GM23248 (cell line): ENCODE results near the gene CD4. TPM values are rescaled to one million over a fixed set of nuclear protein-coding genes. Genes with fewer than 3 reads are reported as not detected.

Source experiments
- DNase-seq: peaks from one replicate; pipeline ENCODE4 v3.0.0-alpha.2; 2015
- H2AFZ ChIP-seq: fragments of 200-600 bp; sonication (generic); 2 replicates; pipeline ENCODE4 v1.6.1; 2016; ENCODE audit warnings: antibody characterized with exemption
- H3F3A ChIP-seq: fragments of 200-600 bp; sonication (generic); 2 replicates; pipeline ENCODE4 v1.6.1; 2016; ENCODE audit warnings: mild to moderate bottlenecking, antibody characterized with exemption, mixed run types; ENCODE audit not compliant: insufficient read depth
- H3K27ac ChIP-seq: fragments of 200-600 bp; sonication (generic); 2 replicates; pipeline ENCODE4 v1.5.1; 2016; ENCODE audit warnings: mild to moderate bottlenecking
- H3K27me3 ChIP-seq: fragments of 200-600 bp; sonication (generic); replicated peaks from 2 replicates; pipeline ENCODE4 v1.6.1; 2016; ENCODE audit warnings: mild to moderate bottlenecking; ENCODE audit not compliant: insufficient read depth
- H3K36me3 ChIP-seq: fragments of 200-600 bp; sonication (generic); 2 replicates; pipeline ENCODE4 v1.6.1; 2016; ENCODE audit warnings: low read depth, mild to moderate bottlenecking
- H3K4me1 ChIP-seq: fragments of 200-600 bp; sonication (generic); 2 replicates; pipeline ENCODE4 v1.6.1; 2016; ENCODE audit warnings: mild to moderate bottlenecking; ENCODE audit not compliant: insufficient read depth
- H3K4me2 ChIP-seq: fragments of 200-600 bp; sonication (generic); one replicate; pipeline ENCODE4 v1.6.1; 2016; ENCODE audit warnings: mild to moderate bottlenecking; ENCODE audit not compliant: unreplicated experiment
- H3K4me3 ChIP-seq: fragments of 200-600 bp; sonication (generic); 2 replicates; pipeline ENCODE4 v1.5.1; 2016; ENCODE audit warnings: mild to moderate bottlenecking
- H3K79me2 ChIP-seq: fragments of 200-600 bp; sonication (generic); 2 replicates; pipeline ENCODE4 v1.6.1; 2016; ENCODE audit warnings: mild to moderate bottlenecking; ENCODE audit not compliant: insufficient read depth
- H3K9ac ChIP-seq: fragments of 200-600 bp; sonication (generic); 2 replicates; pipeline ENCODE4 v1.6.1; 2016; ENCODE audit warnings: mild to moderate bottlenecking
- H3K9me2 ChIP-seq: fragments of 200-600 bp; sonication (generic); 2 replicates; pipeline ENCODE4 v1.6.1; 2016; ENCODE audit warnings: mixed run types, mild to moderate bottlenecking, moderate library complexity; ENCODE audit not compliant: insufficient read depth
- H3K9me3 ChIP-seq: fragments of 200-600 bp; sonication (generic); one replicate; pipeline ENCODE4 v1.6.1; 2017; ENCODE audit warnings: low read depth
- H4K20me1 ChIP-seq: fragments of 200-600 bp; sonication (generic); 2 replicates; pipeline ENCODE4 v1.6.0; 2016; ENCODE audit not compliant: insufficient read depth
- EZH2 ChIP-seq: fragments of 200-600 bp; sonication (generic); IDR thresholded peaks from 2 replicates; pipeline ENCODE4 v1.6.1; 2018; ENCODE audit warnings: antibody characterized with exemption, mild to moderate bottlenecking; ENCODE audit not compliant: insufficient read depth, poor library complexity, severe bottlenecking
- EZH2phosphoT487 ChIP-seq: fragments of 200-600 bp; sonication (generic); IDR thresholded peaks from 2 replicates; pipeline ENCODE4 v1.6.1; 2018; ENCODE audit warnings: antibody characterized with exemption, moderate library complexity, mild to moderate bottlenecking, low read depth; ENCODE audit not compliant: insufficient read depth
- WGBS, 2 experiments: methylation state at CpG; one replicate each; pipeline ENCODE4 v1.1.6; 2015 to 2017; ENCODE audit warnings: low lambda C conversion rate in 2 of 2, low coverage in 1 of 2; ENCODE audit errors: missing lambda C conversion rate in 2 of 2; 5-methylcytosine and 5-hydroxymethylcytosine counted together
- in situ Hi-C: fragments of 300-500 bp; cut with MboI; formaldehyde crosslinking; loops from 2 replicates; pipeline ENCODE4 v1.15.0; 2020
- polyA plus RNA-seq: library from polyadenylated mRNA; unstranded; fragments of >200 nt; fragmentation: Nextera tagmentation; extraction: Ambion mirVana; gene quantifications from 2 replicates; pipeline ENCODE4 v1.2.1, GENCODE V29; 2016
- total RNA-seq: library from RNA; depleted of rRNA; stranded (reverse); fragments of >200 nt; shearing (Covaris generic); gene quantifications from 2 replicates; pipeline ENCODE4 v1.2.3, GENCODE V29; 2014

Gene CD4
- total and polyA plus RNA-seq, 2 experiments from 2014 or later: not detected

- H2AFZ ChIP-seq: no peak overlapping the region
- H3K27me3 ChIP-seq: no peaks in the 10 kb centered on the region
- no peaks in the 10 kb centered on the region for H4K20me1 ChIP-seq
- TF ChIP-seq EZH2 (no peak), EZH2phosphoT487 (no peak)
- H3K27ac ChIP-seq: peak overlapping the region; percentile 98
- 66 to 71% methylated on average over 7 of the region's 7 CpGs for WGBS, 2 experiments
- peak overlapping the region; percentile 83 for H3K4me3 ChIP-seq
- no peaks in the 10 kb centered on the region for H3K9me2 ChIP-seq
- DNase-seq: no peak
- H3F3A ChIP-seq: peaks cover 11% of the 10 kb centered on the region
- peaks cover 5% of the 10 kb centered on the region; the same call in 1 of the 2 replicates for H3K4me1 ChIP-seq
- no peaks in the 10 kb centered on the region for H3K9me3 ChIP-seq
- H3K9ac ChIP-seq: peak overlapping the region; percentile 97
- peaks cover 38% of the 10 kb centered on the region for H3K79me2 ChIP-seq
- peak overlapping the region; percentile 83 for H3K4me2 ChIP-seq
- in situ Hi-C loops: no loop called here
- H3K36me3 ChIP-seq: peaks cover 29% of the 10 kb centered on the region
Observed at GRCh38 chr12:6751767-6752166, 37.6 kb upstream of the CD4 start.

DNA sequence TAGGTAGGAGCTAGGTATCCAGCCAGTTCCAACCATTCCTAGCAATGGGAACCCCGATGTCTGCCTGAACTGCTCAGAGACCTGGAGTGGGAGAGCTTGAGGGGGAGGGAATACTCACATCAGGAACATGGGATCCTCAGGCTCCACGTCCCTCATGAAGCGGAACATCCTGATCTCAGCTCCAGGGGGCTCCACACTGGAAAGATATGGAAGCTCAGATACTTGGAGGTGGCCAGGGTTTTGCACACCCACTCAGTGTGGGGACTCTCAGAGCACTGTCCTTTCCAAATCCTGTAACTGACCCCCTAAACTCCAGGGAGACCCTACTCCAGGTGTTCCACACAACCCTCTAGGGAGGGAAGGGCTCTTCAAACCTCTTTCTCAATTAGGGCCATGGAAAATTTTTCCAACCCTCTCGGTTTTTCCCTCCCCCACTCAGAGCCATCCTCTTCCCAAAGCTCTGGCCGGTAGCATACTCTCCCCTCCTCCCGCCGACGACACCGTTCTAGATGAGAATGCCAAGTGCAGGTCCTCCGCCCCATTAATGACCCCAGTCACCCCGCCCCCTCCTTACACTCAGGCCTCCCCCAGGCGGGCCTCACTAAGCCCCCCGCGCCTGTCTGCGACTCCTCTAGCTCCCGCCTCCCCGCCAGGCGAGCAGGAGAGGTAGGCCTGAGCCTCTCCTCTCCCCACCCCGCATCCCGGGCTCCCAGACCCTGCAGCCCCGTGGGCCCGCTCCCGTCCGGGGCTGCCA, 37.0 kb upstream of the CD4 start:
- 2 to 3% methylated on average over 11 to 24 of the region's 24 CpGs for WGBS, 2 experiments
- Histone ChIP-seq H3K9ac (peak overlapping the region; percentile 97), H3K4me3 (peak overlapping the region; percentile 83), H3K27me3 (no peaks in the 10 kb centered on the region), H4K20me1 (no peaks in the 10 kb centered on the region), H3K4me1 (peaks cover 5% of the 10 kb centered on the region; the same call in 1 of the 2 replicates), H3K9me2 (no peaks in the 10 kb centered on the region), H2AFZ (peak overlapping the region; percentile 79), H3K4me2 (peak overlapping the region; percentile 83), H3K9me3 (no peaks in the 10 kb centered on the region), H3K27ac (peak overlapping the region; percentile 98), H3K36me3 (peaks cover 28% of the 10 kb centered on the region), H3K79me2 (peaks cover 38% of the 10 kb centered on the region), H3F3A (peaks cover 5% of the 10 kb centered on the region)
- no peak for TF ChIP-seq EZH2phosphoT487
- TF ChIP-seq EZH2: no peak
- in situ Hi-C loops: no loop called here
- DNase-seq: peak; percentile 83

DNA sequence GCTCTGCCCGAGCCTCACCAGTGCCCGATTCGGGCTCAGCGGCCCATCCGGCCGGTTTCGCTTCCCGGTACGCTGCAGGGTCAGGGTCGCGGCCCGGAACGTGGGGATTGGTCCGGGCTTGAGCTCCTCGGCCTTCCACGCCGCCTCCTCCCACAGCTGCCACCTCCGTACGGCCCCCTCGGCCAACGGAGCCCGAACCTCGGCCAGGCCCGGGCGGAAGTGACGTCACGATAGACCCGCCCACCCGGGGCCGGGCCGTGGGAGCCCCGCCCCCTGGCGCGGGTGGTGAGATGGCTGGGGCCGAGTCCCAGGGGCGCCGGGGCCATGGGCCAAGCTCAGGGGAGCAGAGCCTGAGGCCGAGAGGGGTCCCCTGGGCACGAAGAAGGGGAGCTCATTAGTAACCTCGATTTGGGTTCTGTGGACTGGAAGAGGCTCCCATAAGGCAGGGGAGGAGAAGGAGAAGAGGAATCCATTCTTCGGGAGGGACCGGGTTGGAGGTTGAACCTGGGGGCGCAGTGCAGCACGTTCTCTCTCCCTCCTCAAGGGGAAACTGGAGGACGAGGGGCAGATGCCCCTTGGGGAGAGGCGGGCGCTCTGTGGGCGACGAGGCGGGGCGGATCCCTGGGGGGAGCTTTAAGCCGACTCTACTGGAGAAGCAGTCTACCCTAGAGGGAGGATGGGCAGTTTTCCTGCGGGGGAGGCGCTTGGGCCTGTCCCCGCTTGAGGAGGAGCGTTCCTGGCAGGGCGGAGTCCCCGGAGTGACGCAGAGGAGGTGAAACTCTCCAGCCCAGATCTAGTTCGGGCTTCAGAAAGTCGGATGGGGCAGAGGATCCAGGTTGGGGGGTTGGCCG, 36.2 kb upstream of the CD4 start, which contains the start of gene MLF2:
Gene MLF2, minus strand, starts transcription at position 221 of the 851 bp plus-strand sequence. CDS start 807 bp downstream, outside the sequence.
- H3K9ac ChIP-seq: peak within 1 kb of the TSS; percentile 97
- no peaks in the 10 kb centered on the region for H4K20me1 ChIP-seq
- peak within 1 kb of the TSS; percentile 83 for H3K4me3 ChIP-seq
- no peaks in the 10 kb centered on the region for H3K9me3 ChIP-seq
- H3K4me1 ChIP-seq: peaks cover 5% of the 10 kb centered on the region; the same call in 1 of the 2 replicates
- TF ChIP-seq EZH2 (no peak), EZH2phosphoT487 (no peak)
- H3K79me2 ChIP-seq: peaks cover 38% of the 10 kb centered on the region
- DNase-seq: peak; percentile 99
- in situ Hi-C loops: no loop called here
- H3K27me3 ChIP-seq: no peaks in the 10 kb centered on the region
- H3K9me2 ChIP-seq: no peaks in the 10 kb centered on the region
- WGBS, 2 experiments: 1 to 2% methylated on average over 42 to 56 of the region's 62 CpGs
- peak within 1 kb of the TSS; percentile 79 for H2AFZ ChIP-seq
- H3F3A ChIP-seq: no peaks in the 10 kb centered on the region
- peak within 1 kb of the TSS; percentile 83 for H3K4me2 ChIP-seq
- H3K36me3 ChIP-seq: peaks cover 20% of the 10 kb centered on the region
- H3K27ac ChIP-seq: peak within 1 kb of the TSS; percentile 98

DNA sequence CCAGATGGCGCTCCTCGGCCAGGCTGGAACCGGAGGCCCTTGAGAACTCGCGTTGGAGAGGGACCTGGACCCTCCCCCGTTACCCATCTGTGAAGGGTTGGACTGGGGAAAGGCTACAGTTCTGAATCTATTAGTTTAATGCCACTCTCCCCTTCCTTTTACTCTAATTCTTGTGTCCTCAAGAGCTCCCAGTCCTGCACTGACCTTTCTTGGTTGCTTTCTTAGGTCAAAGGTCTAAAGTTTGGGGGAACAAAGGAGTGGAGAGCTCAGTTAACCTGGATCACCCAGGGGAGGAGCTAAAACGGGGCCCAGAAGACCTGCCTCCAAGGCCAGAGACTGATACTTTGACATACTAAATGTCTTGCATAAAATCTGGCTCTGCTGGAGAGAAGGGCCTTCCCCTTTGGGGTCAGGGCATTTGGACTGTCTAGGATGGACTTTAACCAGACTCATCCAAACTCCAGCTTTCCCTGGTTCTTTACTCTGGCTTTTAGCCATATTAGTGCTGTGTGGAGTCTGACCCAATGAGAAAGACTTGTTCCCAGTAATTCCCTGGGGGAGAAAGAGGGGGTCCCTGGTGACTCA, 35.5 kb upstream of the CD4 start:
- Histone ChIP-seq H3K36me3 (peaks cover 15% of the 10 kb centered on the region), H3K4me1 (peaks cover 5% of the 10 kb centered on the region; the same call in 1 of the 2 replicates), H3K4me3 (no peak overlapping the region), H3F3A (no peaks in the 10 kb centered on the region), H3K27me3 (no peaks in the 10 kb centered on the region), H3K9ac (no peak overlapping the region), H3K27ac (no peak overlapping the region), H3K9me3 (no peaks in the 10 kb centered on the region), H4K20me1 (no peaks in the 10 kb centered on the region), H2AFZ (0 out of 2 replicates have a peak overlapping the region, but pooled peaks have one; percentile 14), H3K9me2 (no peaks in the 10 kb centered on the region), H3K4me2 (no peak overlapping the region), H3K79me2 (peaks cover 37% of the 10 kb centered on the region)
- TF ChIP-seq EZH2 (no peak), EZH2phosphoT487 (no peak)
- WGBS, 2 experiments: 0% methylated on average over 7 of the region's 7 CpGs
- no peak for DNase-seq
- in situ Hi-C loops: no loop called here
